Raji (cell line): ENCODE results near the gene PDE4B.

Source experiments
- POLR2A ChIP-seq: IDR thresholded peaks from 2 replicates; pipeline ENCODE4 v1.6.1; 2011; ENCODE audit warnings: low read depth, low read length, control low read depth; ENCODE audit not compliant: insufficient read depth

The PDE4B gene

GRCh38 chr1:65897485-65897884, 104.8 kb downstream of the PDE4B start:
- no peak for TF ChIP-seq POLR2A

GRCh38 chr1:65904681-65905083, 112.0 kb downstream of the PDE4B start:
- no peak for TF ChIP-seq POLR2A

DNA sequence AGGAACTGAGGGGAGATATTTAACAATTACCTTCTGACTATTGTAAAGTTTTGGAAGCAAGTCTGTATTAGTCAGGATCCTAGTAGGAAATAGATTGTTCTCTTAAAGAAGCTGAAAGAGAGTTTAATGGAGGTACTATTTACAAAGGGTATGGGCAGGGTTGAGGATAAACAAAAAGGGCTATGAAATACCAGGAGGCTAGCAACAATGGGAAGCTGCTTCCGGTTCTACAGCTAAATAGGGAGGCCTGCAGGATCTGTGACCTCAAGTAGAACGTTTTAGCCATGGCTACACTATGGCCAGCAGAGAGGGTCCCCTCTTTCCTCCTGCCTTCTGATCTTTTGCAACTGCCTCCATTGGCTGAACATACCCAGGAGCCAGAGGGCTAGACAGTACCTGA, 117.7 kb downstream of the PDE4B start:
- no peak for TF ChIP-seq POLR2A

- no peak for TF ChIP-seq POLR2A
Observed at GRCh38 chr1:65911679-65912078, 119.0 kb downstream of the PDE4B start.

GRCh38 chr1:65918564-65918963, 125.9 kb downstream of the PDE4B start:
- TF ChIP-seq POLR2A = no peak

DNA sequence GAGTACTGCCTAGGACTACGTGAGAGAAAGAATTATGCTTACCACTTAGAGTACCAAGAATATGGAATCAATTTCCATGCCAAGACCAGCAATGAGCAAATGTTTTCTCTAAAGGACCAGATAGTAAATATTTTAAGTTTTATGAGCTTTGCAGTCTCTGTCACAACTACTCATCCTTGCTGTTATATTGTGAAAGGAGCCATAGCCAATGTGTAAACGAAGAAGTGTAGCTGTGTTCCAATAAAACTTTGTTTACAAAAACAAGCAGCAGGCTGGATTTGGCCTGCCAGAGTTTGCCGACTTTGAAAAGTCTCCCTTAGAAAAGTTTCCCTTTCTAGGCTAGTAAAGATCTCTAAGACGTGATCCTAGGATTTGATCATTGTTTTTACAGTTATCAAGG, 128.8 kb downstream of the PDE4B start:
- TF ChIP-seq POLR2A = no peak

DNA sequence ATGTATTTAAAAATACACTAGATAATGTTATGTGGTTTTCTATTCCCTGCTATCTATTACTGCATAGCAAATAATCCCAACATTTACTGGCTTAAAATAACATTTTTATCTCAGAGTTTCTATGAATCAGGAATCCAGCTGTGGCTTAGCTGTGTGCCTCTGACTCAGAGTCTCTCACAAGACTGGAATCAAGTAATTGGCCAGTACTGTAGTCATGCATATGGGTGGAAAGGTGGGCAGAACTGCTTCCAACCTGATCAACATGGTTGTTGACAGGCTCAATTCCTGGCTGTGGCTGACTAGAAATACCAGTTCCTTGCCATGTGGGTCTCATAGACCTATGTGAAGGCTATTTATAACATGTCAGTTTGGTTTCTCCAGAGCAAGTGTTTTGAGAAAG, 131.8 kb downstream of the PDE4B start:
- TF ChIP-seq POLR2A = no peak

DNA sequence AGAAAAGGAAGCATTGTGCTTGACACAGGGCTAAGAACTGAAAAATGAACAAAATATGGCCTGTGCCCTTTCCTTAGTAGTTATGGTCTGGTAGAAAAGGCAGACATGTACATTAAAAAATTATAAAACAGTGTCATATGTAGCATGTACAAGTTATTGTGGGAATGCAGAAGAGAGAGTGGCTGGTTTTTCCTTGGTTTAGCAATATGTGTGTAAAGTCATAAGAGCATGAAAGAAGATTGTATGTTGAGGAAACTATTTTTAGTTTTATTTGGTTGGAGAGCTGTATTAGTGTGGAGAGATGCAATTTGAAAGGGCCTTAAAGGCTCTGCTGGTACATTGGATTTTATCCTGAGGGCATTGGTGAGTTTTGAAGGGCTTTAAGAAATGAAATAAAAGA, 145.8 kb downstream of the PDE4B start:
- no peak for TF ChIP-seq POLR2A

GRCh38 chr1:65939191-65939590, 146.5 kb downstream of the PDE4B start:
- no peak for TF ChIP-seq POLR2A

DNA sequence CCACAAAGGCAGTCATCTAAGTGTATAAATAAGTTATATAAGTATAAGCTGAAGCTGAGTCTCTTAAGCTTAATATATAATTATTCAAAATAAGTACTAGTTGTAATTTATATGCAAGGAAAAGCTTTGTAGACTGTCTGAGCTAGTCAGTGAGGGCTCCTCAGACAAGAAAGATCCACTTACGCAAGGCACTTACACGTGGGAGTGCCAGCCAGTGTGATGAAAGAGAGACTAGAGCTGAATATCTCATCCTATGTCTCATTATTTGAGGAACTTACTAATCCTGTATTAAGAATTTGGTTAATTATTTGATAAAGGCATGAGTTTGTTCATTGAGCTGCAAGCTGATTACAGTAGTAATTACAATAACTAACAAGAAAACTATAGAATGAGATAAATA, 146.9 kb downstream of the PDE4B start:
- no peak for TF ChIP-seq POLR2A

- no peak for TF ChIP-seq POLR2A
Observed at GRCh38 chr1:65940126-65940525, 147.4 kb downstream of the PDE4B start.

GRCh38 chr1:65942476-65942875, 149.8 kb downstream of the PDE4B start:
- TF ChIP-seq POLR2A = no peak

GRCh38 chr1:65946376-65946775, 153.7 kb downstream of the PDE4B start:
- TF ChIP-seq POLR2A = no peak

DNA sequence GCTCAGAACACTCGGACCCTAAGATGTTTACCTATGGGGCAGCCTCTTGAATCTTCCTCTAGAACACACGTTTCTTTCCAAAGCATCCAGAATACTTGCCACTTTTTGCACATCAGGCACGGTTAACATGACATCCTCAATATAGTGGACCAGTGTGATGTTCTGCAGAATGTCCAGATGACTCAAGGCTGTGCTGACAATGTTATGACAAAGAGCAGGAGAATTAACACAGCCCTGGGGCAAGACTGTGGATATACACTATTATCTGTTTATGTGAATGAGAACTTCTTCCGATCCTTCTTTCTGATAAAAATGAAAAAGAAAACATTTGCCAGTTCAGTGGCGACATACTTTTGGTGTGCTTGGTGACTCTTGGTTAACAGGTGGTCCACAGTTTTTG, 154.3 kb downstream of the PDE4B start:
- no peak for TF ChIP-seq POLR2A

DNA sequence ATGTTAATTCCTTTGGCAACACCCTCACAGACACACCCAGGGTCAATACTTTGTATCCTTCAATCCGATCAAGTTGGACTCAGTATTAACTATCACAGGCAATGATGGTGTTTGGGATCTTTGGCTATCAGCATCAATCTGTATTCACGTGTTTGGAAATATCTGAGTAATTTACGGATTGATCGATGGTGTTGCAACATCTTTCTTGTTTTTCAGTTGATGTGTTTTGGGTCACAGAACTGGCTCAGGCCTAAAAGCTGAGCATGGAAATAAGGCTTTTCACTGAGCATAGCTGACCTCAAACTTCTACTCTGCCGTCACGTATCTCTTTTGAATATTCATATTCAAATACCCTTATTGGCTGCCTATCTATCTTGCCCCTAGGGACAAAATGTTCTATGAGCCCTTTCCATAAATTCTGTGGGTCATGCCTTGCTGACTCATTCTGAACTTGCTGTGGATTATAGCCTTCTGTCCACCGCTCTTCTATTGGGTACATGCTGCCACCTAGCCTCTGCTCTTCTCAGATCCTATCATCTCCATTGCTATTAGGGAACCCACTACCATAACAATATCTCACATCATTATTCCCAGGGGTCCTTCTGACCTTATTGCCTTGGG, 156.0 kb downstream of the PDE4B start:
- TF ChIP-seq POLR2A = no peak

DNA sequence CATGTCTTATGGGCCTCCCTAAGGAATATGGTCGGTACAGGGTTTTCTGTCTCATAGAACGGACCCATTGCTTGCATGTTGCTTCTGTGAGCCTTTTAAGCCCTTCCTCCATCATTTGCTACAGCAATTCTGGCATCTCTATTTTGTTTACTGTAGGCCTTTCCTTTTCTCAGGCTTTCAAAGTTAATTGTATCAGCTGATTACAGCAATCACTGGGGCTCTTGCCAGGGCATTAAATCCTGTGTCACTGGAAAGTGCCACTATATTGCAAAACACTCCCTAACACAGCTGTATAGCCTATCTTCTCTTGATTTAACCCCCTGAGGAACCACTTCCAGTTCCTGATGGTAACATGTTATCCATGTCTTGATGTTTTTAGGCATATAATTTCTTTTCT, 156.5 kb downstream of the PDE4B start:
- TF ChIP-seq POLR2A = no peak

- no peak for TF ChIP-seq POLR2A
Observed at GRCh38 chr1:65949933-65950332, 157.2 kb downstream of the PDE4B start.

DNA sequence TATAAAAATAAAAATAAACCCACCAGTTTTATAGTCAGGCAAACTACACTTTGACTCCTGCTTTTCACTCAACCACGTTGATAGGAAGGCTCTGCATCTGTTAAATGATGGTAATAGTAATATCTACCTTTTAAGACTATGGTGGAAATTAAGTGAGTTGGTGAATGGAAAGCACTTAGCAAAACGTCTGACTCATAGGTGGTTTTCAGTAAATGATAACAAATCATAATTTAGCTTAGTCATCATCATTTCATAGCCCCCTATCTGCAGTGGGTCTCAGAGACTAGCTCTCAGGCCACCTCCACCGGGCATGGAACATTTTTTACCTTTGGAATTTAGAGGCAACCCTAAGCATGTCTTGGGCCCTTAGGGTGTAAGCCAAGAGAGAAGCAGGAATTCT, 160.0 kb downstream of the PDE4B start:
- no peak for TF ChIP-seq POLR2A

DNA sequence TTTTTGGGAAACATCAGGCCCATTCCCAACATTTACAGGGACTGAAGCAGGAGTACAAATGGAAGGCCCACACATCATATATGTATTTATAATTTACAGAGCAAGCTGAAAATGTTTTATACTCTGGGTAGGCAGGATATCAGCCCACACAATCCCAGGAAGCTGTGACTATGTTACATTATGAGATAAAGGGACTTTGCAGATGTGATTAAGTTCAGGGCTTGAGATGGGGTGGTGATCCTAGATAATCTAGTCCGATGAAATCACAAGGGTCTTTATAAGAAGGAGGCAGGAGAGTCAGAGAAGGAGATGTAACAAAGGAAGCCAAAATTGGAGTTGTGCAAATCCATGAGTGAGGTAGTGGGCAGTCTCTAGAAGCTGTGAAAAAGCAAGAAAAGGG, 160.5 kb downstream of the PDE4B start:
- TF ChIP-seq POLR2A = no peak

DNA sequence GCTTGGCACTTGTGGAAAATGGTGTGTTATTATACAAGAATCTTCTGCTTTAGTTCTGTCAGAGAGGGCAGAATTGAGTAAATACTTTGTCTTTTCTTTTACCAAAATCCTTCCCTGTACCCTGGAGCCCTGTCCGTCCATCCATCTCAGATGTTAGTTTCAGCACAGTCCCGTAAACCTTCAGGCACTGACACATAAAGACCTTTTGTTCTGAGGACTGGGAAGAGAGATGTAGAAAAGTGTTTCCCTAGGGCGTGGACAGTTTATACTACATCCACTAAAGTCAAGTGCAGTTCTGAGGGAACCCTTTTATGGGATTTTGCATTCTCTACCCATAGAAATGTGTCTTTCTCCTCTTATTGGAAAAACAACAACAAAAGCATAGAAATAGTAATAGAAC, 162.4 kb downstream of the PDE4B start:
- no peak for TF ChIP-seq POLR2A
